ENCODE data around the gene EML6.

DNA sequence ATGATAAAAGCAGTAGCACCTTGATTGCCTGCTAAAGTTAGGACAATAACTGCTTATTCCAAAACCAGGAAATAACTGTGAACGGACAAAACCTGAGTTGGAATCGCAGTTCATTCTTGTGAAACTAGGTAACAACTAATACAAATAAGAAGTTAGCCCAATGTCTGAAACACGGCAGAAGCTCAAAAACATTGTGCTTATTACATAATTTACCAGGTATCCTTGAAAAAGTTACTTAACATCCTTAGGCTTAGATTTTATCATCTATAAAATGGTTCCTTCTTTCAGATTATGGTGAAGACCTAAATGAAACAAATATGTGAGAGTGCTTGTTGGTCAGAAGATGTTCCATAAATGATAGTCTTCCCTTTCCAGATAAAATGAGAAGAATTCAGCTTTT lies 294.4 kb downstream of the EML6 start:
- TF ChIP-seq TAF1 (IDR thresholded peaks at IDR 0.05; ENCODE audit: borderline replicate concordance, insufficient read depth, low read length) (no peak), POLR2AphosphoS5 (IDR thresholded peaks at IDR 0.05; ENCODE audit: low read depth, low read length) (no peak)
